Hepatocyte (in vitro differentiated cells): ENCODE measurements around the gene PTPRT.

Experiments used
- EZH2phosphoT487 ChIP-seq: fragments of 200-600 bp; sonication (generic); IDR thresholded peaks from one replicate; pipeline ENCODE4 v1.6.1; 2018; ENCODE audit warnings: antibody characterized with exemption, mild to moderate bottlenecking, low read depth, moderate library complexity; ENCODE audit not compliant: unreplicated experiment, severe bottlenecking
- TF ChIP-seq, protein P1 (sequence below): fragments of 200-600 bp; sonication (generic); IDR thresholded peaks from 2 replicates; pipeline ENCODE4 v1.5.1; 2016; ENCODE audit warnings: antibody characterized with exemption, mild to moderate bottlenecking; ENCODE audit not compliant: poor library complexity

DNA sequence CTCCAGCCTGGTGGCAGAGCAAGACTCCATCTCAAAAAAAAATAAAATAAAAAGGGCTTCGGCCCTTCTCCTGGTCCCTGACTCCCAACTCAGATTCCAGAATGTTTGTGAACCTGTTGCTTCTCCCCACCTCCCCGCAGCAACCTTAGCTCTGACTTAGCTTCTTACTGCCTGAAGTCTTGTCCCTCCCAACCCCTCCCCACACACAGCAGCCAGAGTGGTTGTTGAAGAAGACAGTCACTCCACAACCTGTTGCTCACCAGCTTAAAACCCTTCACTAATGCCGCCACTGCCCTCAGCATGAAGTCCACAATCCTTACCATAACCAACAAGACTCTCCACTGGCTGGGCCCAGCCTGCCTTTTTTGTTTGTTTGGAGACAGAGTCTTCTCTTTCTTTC is 6.5 kb upstream of the PTPRT start:
- no peak for TF ChIP-seq EZH2phosphoT487
- TF ChIP-seq, protein P1, sequence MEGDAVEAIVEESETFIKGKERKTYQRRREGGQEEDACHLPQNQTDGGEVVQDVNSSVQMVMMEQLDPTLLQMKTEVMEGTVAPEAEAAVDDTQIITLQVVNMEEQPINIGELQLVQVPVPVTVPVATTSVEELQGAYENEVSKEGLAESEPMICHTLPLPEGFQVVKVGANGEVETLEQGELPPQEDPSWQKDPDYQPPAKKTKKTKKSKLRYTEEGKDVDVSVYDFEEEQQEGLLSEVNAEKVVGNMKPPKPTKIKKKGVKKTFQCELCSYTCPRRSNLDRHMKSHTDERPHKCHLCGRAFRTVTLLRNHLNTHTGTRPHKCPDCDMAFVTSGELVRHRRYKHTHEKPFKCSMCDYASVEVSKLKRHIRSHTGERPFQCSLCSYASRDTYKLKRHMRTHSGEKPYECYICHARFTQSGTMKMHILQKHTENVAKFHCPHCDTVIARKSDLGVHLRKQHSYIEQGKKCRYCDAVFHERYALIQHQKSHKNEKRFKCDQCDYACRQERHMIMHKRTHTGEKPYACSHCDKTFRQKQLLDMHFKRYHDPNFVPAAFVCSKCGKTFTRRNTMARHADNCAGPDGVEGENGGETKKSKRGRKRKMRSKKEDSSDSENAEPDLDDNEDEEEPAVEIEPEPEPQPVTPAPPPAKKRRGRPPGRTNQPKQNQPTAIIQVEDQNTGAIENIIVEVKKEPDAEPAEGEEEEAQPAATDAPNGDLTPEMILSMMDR: no peak
